Neural progenitor cell (in vitro differentiated cells): ENCODE results near the gene LPCAT3.

Source experiments
- CTCF ChIP-seq: fragments of 200-600 bp; sonication (generic); IDR thresholded peaks from 2 replicates; pipeline ENCODE4 v1.5.1; 2017; ENCODE audit warnings: antibody characterized with exemption, mild to moderate bottlenecking
- EZH2 ChIP-seq: fragments of 200-600 bp; sonication (generic); IDR thresholded peaks from 2 replicates; pipeline ENCODE4 v1.6.1; 2017; ENCODE audit warnings: antibody characterized with exemption, mild to moderate bottlenecking, moderate library complexity
- EZH2phosphoT487 ChIP-seq: fragments of 200-600 bp; sonication (generic); IDR thresholded peaks from 2 replicates; pipeline ENCODE4 v1.6.1; 2017; ENCODE audit warnings: antibody characterized with exemption

- TF ChIP-seq CTCF (no peak), EZH2phosphoT487 (no peak), EZH2 (no peak)
Measured at GRCh38 chr12:6980075-6980474, 38.2 kb downstream of the LPCAT3 start.
